H9 (cell line): ENCODE results near the gene MOCS1. TPM values are rescaled to one million over a fixed set of nuclear protein-coding genes. Genes with fewer than 3 reads are reported as not detected.

ENCODE experiments used
- DNase-seq: peaks from one replicate; pipeline ENCODE4 v3.0.0-alpha.2; 2017
- H2AFZ ChIP-seq: one replicate; pipeline ENCODE4 v1.6.1; 2013; ENCODE audit warnings: mild to moderate bottlenecking, low read length, control low read depth, moderate library complexity
- H2AK5ac ChIP-seq: 2 replicates; pipeline ENCODE4 v1.6.1; 2013; ENCODE audit warnings: low read length, control low read depth, mixed read lengths; ENCODE audit not compliant: insufficient read length
- H2BK120ac ChIP-seq: one replicate; pipeline ENCODE4 v1.6.1; 2013; ENCODE audit warnings: low read depth, mild to moderate bottlenecking, low read length, control low read depth, inconsistent platforms; ENCODE audit not compliant: poor library complexity, severe bottlenecking
- H2BK12ac ChIP-seq: 2 replicates; pipeline ENCODE4 v1.6.1; 2013; ENCODE audit warnings: low read length, control low read depth, mixed read lengths, low read depth; ENCODE audit not compliant: insufficient read length
- H2BK15ac ChIP-seq: 2 replicates; pipeline ENCODE4 v1.6.1; 2013; ENCODE audit warnings: low read depth, low read length, control low read depth
- H2BK20ac ChIP-seq: one replicate; pipeline ENCODE4 v1.6.1; 2013; ENCODE audit warnings: low read depth, mild to moderate bottlenecking, low read length, control low read depth, inconsistent platforms; ENCODE audit not compliant: poor library complexity, severe bottlenecking
- H2BK5ac ChIP-seq: 2 replicates; pipeline ENCODE4 v1.6.1; 2013; ENCODE audit warnings: low read length, control low read depth, mixed read lengths; ENCODE audit not compliant: insufficient read length
- H3K14ac ChIP-seq: 2 replicates; pipeline ENCODE4 v1.6.1; 2013; ENCODE audit warnings: low read length, control low read depth; ENCODE audit not compliant: insufficient read depth
- H3K18ac ChIP-seq: 2 replicates; pipeline ENCODE4 v1.6.1; 2013; ENCODE audit warnings: low read depth, mild to moderate bottlenecking, mixed read lengths, low read length, control low read depth; ENCODE audit not compliant: insufficient read length
- H3K23ac ChIP-seq: 2 replicates; pipeline ENCODE4 v1.6.1; 2013; ENCODE audit warnings: low read length, control low read depth, mixed read lengths, low read depth; ENCODE audit not compliant: insufficient read length
- H3K23me2 ChIP-seq: 2 replicates; pipeline ENCODE4 v1.6.1; 2013; ENCODE audit warnings: low read depth, mild to moderate bottlenecking, mixed read lengths, low read length, control low read depth; ENCODE audit not compliant: insufficient read length, poor library complexity, severe bottlenecking
- H3K27ac ChIP-seq: 2 replicates; pipeline ENCODE4 v1.5.1; 2013; ENCODE audit warnings: low read length, control low read depth, mixed read lengths, low read depth; ENCODE audit not compliant: insufficient read length
- H3K27me3 ChIP-seq: 2 replicates; pipeline ENCODE4 v1.6.1; 2013; ENCODE audit warnings: low read length, control low read depth, inconsistent platforms; ENCODE audit not compliant: insufficient read depth
- H3K4ac ChIP-seq: 2 replicates; pipeline ENCODE4 v1.6.1; 2013; ENCODE audit warnings: low read depth, mild to moderate bottlenecking, control low read depth, inconsistent platforms, low read length, moderate library complexity
- H3K4me1 ChIP-seq: 2 replicates; pipeline ENCODE4 v1.6.1; 2013; ENCODE audit warnings: low read length, control low read depth, inconsistent platforms; ENCODE audit not compliant: insufficient read depth
- H3K4me2 ChIP-seq: 2 replicates; pipeline ENCODE4 v1.6.1; 2013; ENCODE audit warnings: low read length, control low read depth, mixed read lengths; ENCODE audit not compliant: insufficient read length, insufficient read depth
- H3K56ac ChIP-seq: 2 replicates; pipeline ENCODE4 v1.6.1; 2013; ENCODE audit warnings: low read depth, mild to moderate bottlenecking, mixed read lengths, low read length, control low read depth; ENCODE audit not compliant: insufficient read length
- H3K79me1 ChIP-seq: 2 replicates; pipeline ENCODE4 v1.6.1; 2013; ENCODE audit warnings: low read depth, mild to moderate bottlenecking, moderate library complexity, low read length, control low read depth, inconsistent platforms; ENCODE audit not compliant: insufficient read depth, poor library complexity, severe bottlenecking
- H3K79me2 ChIP-seq: 2 replicates; pipeline ENCODE4 v1.6.1; 2013; ENCODE audit warnings: low read length, control low read depth, inconsistent platforms; ENCODE audit not compliant: insufficient read depth
- H3K9ac ChIP-seq: 2 replicates; pipeline ENCODE4 v1.6.1; 2013; ENCODE audit warnings: low read length, control low read depth, mixed read lengths; ENCODE audit not compliant: insufficient read length; ENCODE audit errors: extremely low read depth
- H3K9me3 ChIP-seq: one replicate; pipeline ENCODE4 v1.6.1; 2013; ENCODE audit warnings: low read depth, low read length, inconsistent platforms; ENCODE audit not compliant: control insufficient read depth
- H3T11ph ChIP-seq: one replicate; pipeline ENCODE4 v1.6.1; 2013; ENCODE audit warnings: mild to moderate bottlenecking, low read length, control low read depth, inconsistent platforms
- H4K20me1 ChIP-seq: one replicate; pipeline ENCODE4 v1.6.1; 2013; ENCODE audit not compliant: control insufficient read depth, insufficient read length, insufficient read depth
- H4K5ac ChIP-seq: 2 replicates; pipeline ENCODE4 v1.6.1; 2013; ENCODE audit warnings: low read depth, mild to moderate bottlenecking, mixed read lengths, low read length, control low read depth; ENCODE audit not compliant: insufficient read length
- H4K8ac ChIP-seq: replicated peaks from 2 replicates; pipeline ENCODE4 v1.6.1; 2013; ENCODE audit warnings: low read length, control low read depth, mixed read lengths, low read depth; ENCODE audit not compliant: insufficient read length
- H4K91ac ChIP-seq: 2 replicates; pipeline ENCODE4 v1.6.1; 2013; ENCODE audit warnings: low read depth, mild to moderate bottlenecking, moderate library complexity, mixed read lengths, low read length, control low read depth; ENCODE audit not compliant: insufficient read length
- H3K27ac Mint-ChIP-seq, 3 experiments: 2 replicates in 2 of 3; 3 replicates in 1 of 3; pipeline ENCODE4 v1.8.0; 2020 to 2021; ENCODE audit warnings: mixed read lengths in 3 of 3, mild to moderate bottlenecking in 1 of 3, moderate library complexity in 1 of 3
- H3K27me3 Mint-ChIP-seq: 2 replicates; pipeline ENCODE4 v1.8.0; 2021; ENCODE audit warnings: low read depth, mild to moderate bottlenecking, moderate library complexity, mixed read lengths
- H3K36me3 Mint-ChIP-seq, 3 experiments: 2 replicates in 2 of 3; 3 replicates in 1 of 3; pipeline ENCODE4 v1.8.0; 2020 to 2021; ENCODE audit warnings: low read depth in 3 of 3, mixed read lengths in 3 of 3; ENCODE audit not compliant: insufficient read depth in 1 of 3
- H3K4me1 Mint-ChIP-seq, 2 experiments: 2 replicates each; pipeline ENCODE4 v1.8.0; 2020; ENCODE audit warnings: mixed read lengths in 2 of 2
- H3K4me3 Mint-ChIP-seq, 2 experiments: 2 replicates in 1 of 2; 3 replicates in 1 of 2; pipeline ENCODE4 v1.8.0; 2020 to 2021; ENCODE audit warnings: mild to moderate bottlenecking in 2 of 2, mixed read lengths in 2 of 2, moderate library complexity in 1 of 2
- H3K9me3 Mint-ChIP-seq, 2 experiments: 2 replicates in 1 of 2; 3 replicates in 1 of 2; pipeline ENCODE4 v1.8.0; 2020; ENCODE audit warnings: mild to moderate bottlenecking in 2 of 2, mixed read lengths in 2 of 2, moderate library complexity in 1 of 2
- WGBS: extraction: QIAGEN DNeasy Blood & Tissue Kit; methylation state at CpG from one replicate; pipeline ENCODE4 v1.1.7; 2013; ENCODE audit warnings: missing lambda C conversion rate, low lambda C conversion rate, mixed read lengths; ENCODE audit not compliant: insufficient read length; ENCODE audit errors: extremely low coverage; 5-methylcytosine and 5-hydroxymethylcytosine counted together
- total RNA-seq: library from RNA; stranded (reverse); gene quantifications from 2 replicates; pipeline ENCODE4 v1.2.1, GENCODE V29; 2021
- TF ChIP-seq, protein P1 (sequence below): fragments of 200-600 bp; sonication (generic); conservative IDR thresholded peaks from 3 replicates; pipeline ENCODE4 v1.8.0; 2021; ENCODE audit warnings: antibody characterized with exemption, mild to moderate bottlenecking

The MOCS1 gene
- total RNA-seq, 1 experiment from 2014 or later = 15.2 TPM

DNA sequence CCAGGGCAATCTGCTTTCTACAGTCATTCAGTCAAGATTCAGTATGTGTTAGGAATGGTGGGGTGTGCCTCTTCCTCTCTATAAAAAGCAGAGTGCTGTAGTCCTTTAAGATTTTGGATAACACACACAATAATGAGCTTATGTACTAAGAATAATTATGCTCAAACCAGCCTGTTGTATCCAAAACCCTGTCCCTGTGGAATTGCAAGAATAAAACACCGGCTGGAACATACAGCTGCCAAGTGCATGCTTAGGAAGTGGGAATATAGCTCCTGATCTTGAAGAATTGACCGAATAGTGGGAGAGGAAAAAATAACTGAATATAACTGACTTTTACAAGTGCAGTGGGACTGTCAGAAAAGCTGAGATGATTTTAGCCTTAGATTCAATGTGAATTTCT is 979 bp upstream of the MOCS1 start:
- Histone ChIP-seq H3K14ac (no peak overlapping the region), H3T11ph (no peak overlapping the region), H2BK12ac (no peak overlapping the region), H2BK15ac (no peak overlapping the region), H4K8ac (no peak overlapping the region), H2BK20ac (no peak overlapping the region), H3K79me2 (no peaks in the 10 kb centered on the region), H3K18ac (no peak overlapping the region), H3K27me3 (no peaks in the 10 kb centered on the region; the same call in 1 of the 2 replicates), H4K91ac (no peak overlapping the region), H3K9ac (no peak overlapping the region), H3K27ac (no peak overlapping the region), H4K5ac (no peak overlapping the region), H2BK120ac (no peak overlapping the region), H3K23me2 (peaks cover 4% of the 10 kb centered on the region), H2AFZ (no peak overlapping the region), H3K4ac (no peak overlapping the region), H3K4me1 (no peaks in the 10 kb centered on the region; the same call in 1 of the 2 replicates), H3K4me2 (no peak overlapping the region), H3K56ac (no peak overlapping the region), H3K79me1 (no peaks in the 10 kb centered on the region), H3K23ac (no peak overlapping the region), H3K9me3 (no peaks in the 10 kb centered on the region), H2BK5ac (no peak overlapping the region), H2AK5ac (no peak overlapping the region), H4K20me1 (no peaks in the 10 kb centered on the region)
- Mint-ChIP-seq H3K27me3 (peaks cover 17% of the 10 kb centered on the region), H3K4me3 (no peak overlapping the region), H3K36me3 (peaks cover 0 to 1% (median under 1%) of the 10 kb centered on the region in 3 experiments; a peak in 3 of 7 replicates), H3K27ac (no peak overlapping the region), H3K4me1 (peaks cover 44 to 46% of the 10 kb centered on the region in 2 experiments), H3K9me3 (no peaks in the 10 kb centered on the region)
- TF ChIP-seq, protein P1, sequence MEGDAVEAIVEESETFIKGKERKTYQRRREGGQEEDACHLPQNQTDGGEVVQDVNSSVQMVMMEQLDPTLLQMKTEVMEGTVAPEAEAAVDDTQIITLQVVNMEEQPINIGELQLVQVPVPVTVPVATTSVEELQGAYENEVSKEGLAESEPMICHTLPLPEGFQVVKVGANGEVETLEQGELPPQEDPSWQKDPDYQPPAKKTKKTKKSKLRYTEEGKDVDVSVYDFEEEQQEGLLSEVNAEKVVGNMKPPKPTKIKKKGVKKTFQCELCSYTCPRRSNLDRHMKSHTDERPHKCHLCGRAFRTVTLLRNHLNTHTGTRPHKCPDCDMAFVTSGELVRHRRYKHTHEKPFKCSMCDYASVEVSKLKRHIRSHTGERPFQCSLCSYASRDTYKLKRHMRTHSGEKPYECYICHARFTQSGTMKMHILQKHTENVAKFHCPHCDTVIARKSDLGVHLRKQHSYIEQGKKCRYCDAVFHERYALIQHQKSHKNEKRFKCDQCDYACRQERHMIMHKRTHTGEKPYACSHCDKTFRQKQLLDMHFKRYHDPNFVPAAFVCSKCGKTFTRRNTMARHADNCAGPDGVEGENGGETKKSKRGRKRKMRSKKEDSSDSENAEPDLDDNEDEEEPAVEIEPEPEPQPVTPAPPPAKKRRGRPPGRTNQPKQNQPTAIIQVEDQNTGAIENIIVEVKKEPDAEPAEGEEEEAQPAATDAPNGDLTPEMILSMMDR = no peak
- no peak for DNase-seq
- WGBS = no CpG with 5 or more reads among the region's 2 CpGs
